ENCODE results near the gene SOX6.

DNA sequence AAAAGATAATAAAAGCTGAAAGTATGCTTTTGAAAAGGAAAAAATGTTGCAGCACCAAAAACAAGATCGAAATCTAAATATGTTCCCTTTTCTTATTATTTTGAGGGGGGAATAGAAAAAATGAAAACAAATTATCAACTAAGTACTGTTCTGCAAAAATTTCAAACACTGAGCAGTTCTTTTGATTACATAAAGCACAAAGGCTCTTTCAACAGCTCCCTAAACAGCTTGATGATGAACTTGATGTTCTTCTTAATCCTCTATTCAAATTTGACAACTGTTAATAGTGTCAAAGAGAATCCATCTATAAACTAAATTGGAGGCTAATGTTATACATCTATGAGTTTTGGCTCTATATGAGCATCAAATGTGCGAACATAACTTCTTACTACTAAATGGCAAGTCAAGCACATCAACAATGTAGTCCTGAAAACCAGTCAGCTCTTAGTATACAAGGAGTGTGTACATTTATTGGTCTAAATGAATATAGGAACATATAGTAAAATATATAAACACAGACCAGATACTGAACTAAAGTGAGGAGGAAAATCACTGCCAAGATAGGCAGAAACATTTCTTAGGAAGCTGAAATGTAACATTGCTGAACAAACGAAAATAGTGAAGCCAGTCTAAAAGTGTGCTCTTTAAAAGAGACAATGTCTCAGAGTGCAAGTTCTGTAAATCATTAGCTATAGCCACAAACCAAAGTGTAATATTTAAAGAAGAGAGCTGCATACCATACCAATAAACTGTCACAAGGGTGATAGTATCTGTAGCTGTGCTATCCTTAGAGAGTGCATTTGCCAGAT is 94.3 kb downstream of the SOX6 start:
- TF ChIP-seq POLR2A (IDR thresholded peaks at IDR 0.05) (no peak), CTCF (IDR thresholded peaks at IDR 0.05 in 4 of 5, conservative IDR thresholded peaks at IDR 0.05 in 1 of 5) (no peak)
